Renal pelvis (tissue), 12 donors: ENCODE data around the gene VCX2. TPM values are rescaled to one million over a fixed set of nuclear protein-coding genes. Genes with fewer than 3 reads are reported as not detected.
"Not testable (repeated sequence)": the region's sequence is repeated elsewhere in the genome, so short reads cannot be mapped to it uniquely, and the experiment has no call there.

Source experiments
- DNase-seq: peaks from one replicate; pipeline ENCODE4 v3.0.0-alpha.2; 2013
- long read RNA-seq, 16 experiments: transcript quantifications; one replicate each; lab custom pipeline, GENCODE V29; 2026
- polyA plus RNA-seq, 3 donors: library from polyadenylated mRNA; unstranded; fragments of 120-200 nt; gene quantifications; one replicate each; pipeline ENCODE4 v1.2.1, GENCODE V29; 2013; ENCODE audit not compliant: insufficient read length in 3 of 3

The VCX2 gene
- polyA plus RNA-seq = not detected
- long read RNA-seq, donor 1 = 0 reads
- long read RNA-seq, donor 2 = 0 reads
- long read RNA-seq, donor 3 = 0 reads
- long read RNA-seq, donor 4 = 0 reads
- long read RNA-seq, donor 5 = 0 reads
- long read RNA-seq, donor 6 = 0 reads
- long read RNA-seq, donor 7 = 0 reads
- long read RNA-seq, donor 8 = 0 reads
- long read RNA-seq, donor 9 = 0 reads
- long read RNA-seq, donor 10 = 0 reads
- long read RNA-seq, donor 11 = 0 reads
- long read RNA-seq, donor 12 = 0 reads
- long read RNA-seq, donor 13 = 0 reads
- long read RNA-seq, donor 14 = 0 reads
- long read RNA-seq, donor 15 = 0 reads
- long read RNA-seq, donor 16 = 0 reads

GRCh38 chrX:8171169-8171568, at the start of gene VCX2:
Gene VCX2, minus strand, starts transcription at chrX:8171267. Its CDS starts 624 bp downstream, at chrX:8170643.
- not testable (repeated sequence) for DNase-seq

- DNase-seq = no peak
Measured at GRCh38 chrX:8204943-8205342, 33.9 kb upstream of the VCX2 start.

GRCh38 chrX:8204169-8204935, 33.3 kb upstream of the VCX2 start:
- DNase-seq = no peak

GRCh38 chrX:8201896-8202331, 30.8 kb upstream of the VCX2 start:
- no peak for DNase-seq

GRCh38 chrX:8196776-8197175, 25.7 kb upstream of the VCX2 start:
- no peak for DNase-seq

- DNase-seq = no peak
Measured at GRCh38 chrX:8194216-8194615, 23.1 kb upstream of the VCX2 start.

- no peak for DNase-seq
Measured at GRCh38 chrX:8192276-8192675, 21.2 kb upstream of the VCX2 start.

GRCh38 chrX:8191022-8191421, 20.0 kb upstream of the VCX2 start:
- DNase-seq = no peak

- DNase-seq = no peak
Measured at GRCh38 chrX:8190341-8190830, 19.3 kb upstream of the VCX2 start.

- no peak for DNase-seq
Measured at GRCh38 chrX:8189096-8189830, 18.2 kb upstream of the VCX2 start.

- DNase-seq = no peak
Measured at GRCh38 chrX:8183346-8183745, 12.3 kb upstream of the VCX2 start.

- DNase-seq = no peak
Measured at GRCh38 chrX:8179656-8180055, 8.6 kb upstream of the VCX2 start.

GRCh38 chrX:8154011-8154410, 17.1 kb downstream of the VCX2 start:
- DNase-seq = not testable (repeated sequence)

- DNase-seq = no peak
Measured at GRCh38 chrX:8147226-8147625, 23.8 kb downstream of the VCX2 start.

- DNase-seq = no peak
Measured at GRCh38 chrX:8144925-8145324, 26.1 kb downstream of the VCX2 start.

GRCh38 chrX:8141896-8142295, 29.2 kb downstream of the VCX2 start:
- DNase-seq = no peak

- no peak for DNase-seq
Measured at GRCh38 chrX:8140986-8141744, 29.9 kb downstream of the VCX2 start.

- no peak for DNase-seq
Measured at GRCh38 chrX:8139716-8140115, 31.4 kb downstream of the VCX2 start.

- DNase-seq = no peak
Measured at GRCh38 chrX:8138252-8138651, 32.8 kb downstream of the VCX2 start.

GRCh38 chrX:8126648-8127047, 44.4 kb downstream of the VCX2 start:
- DNase-seq = no peak

- no peak for DNase-seq
Measured at GRCh38 chrX:8126092-8126491, 45.0 kb downstream of the VCX2 start.

GRCh38 chrX:8125566-8125965, 45.5 kb downstream of the VCX2 start:
- no peak for DNase-seq
